PFSK-1 (cell line): Measurements from ENCODE around the gene ZNF710.

Source experiments
- FOXP2 ChIP-seq: optimal IDR thresholded peaks from 2 replicates; pipeline ENCODE3; 2011; ENCODE audit warnings: borderline replicate concordance, control low read depth, inconsistent platforms; ENCODE audit not compliant: insufficient read depth; ENCODE audit errors: extremely low read length, extremely low read depth
- POLR2AphosphoS5 ChIP-seq: IDR thresholded peaks from 2 replicates; pipeline ENCODE4 v1.6.1; 2012; ENCODE audit warnings: low read depth, mild to moderate bottlenecking, control low read depth, low read length, moderate library complexity
- REST ChIP-seq, 2 experiments: IDR thresholded peaks; 2 replicates each; pipeline versions ENCODE4 v1.6.1 to v1.8.0; 2011 to 2012; ENCODE audit warnings: low read depth in 2 of 2, low read length in 2 of 2, control low read depth in 1 of 2, inconsistent platforms in 1 of 2, mild to moderate bottlenecking in 1 of 2, moderate library complexity in 1 of 2; ENCODE audit not compliant: insufficient read depth in 1 of 2
- SIN3A ChIP-seq: IDR thresholded peaks from 2 replicates; pipeline ENCODE4 v1.6.1; 2012; ENCODE audit warnings: mild to moderate bottlenecking, low read length, moderate library complexity, borderline replicate concordance; ENCODE audit not compliant: insufficient read depth
- TAF1 ChIP-seq: IDR thresholded peaks from 2 replicates; pipeline ENCODE4 v1.6.1; 2012; ENCODE audit warnings: low read length, control low read depth, borderline replicate concordance; ENCODE audit not compliant: insufficient read depth

The ZNF710 gene

GRCh38 chr15:90044191-90044590 lies 43.1 kb downstream of the ZNF710 start:
- TF ChIP-seq POLR2AphosphoS5 (no peak), SIN3A (no peak)

DNA sequence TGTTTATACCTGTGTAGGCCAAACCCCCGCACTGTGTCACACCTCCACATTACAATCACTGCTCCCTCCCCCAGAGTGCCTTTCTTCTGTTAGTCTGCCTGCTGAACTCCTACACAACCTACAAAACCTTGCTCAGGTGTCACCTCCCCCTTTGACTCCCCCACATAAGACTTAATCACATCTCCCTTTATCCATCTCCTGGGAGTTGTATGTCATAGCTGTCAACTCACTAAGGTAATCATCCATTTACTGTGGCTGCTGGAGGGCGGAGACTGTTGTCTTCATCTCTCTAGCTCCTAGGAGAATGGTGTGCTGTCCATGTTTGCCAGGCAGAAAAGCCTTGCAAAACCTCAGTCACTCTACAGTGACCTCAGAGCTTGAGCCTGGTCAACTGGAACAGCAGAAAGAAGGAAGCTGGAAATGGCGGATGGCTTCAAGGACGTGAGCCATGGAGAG lies 43.8 kb downstream of the ZNF710 start:
- TF ChIP-seq REST (IDR thresholded peaks at IDR 0.05; ENCODE audit: insufficient read depth in 1 of 2, low read depth in 2 of 2, low read length in 2 of 2) (no peak), FOXP2 (no peak), POLR2AphosphoS5 (no peak), TAF1 (no peak), SIN3A (no peak)

GRCh38 chr15:90046289-90046688 lies 45.2 kb downstream of the ZNF710 start:
- no peak for TF ChIP-seq FOXP2
- TF ChIP-seq POLR2AphosphoS5, result no peak
- no peak for TF ChIP-seq TAF1
- TF ChIP-seq SIN3A, result no peak
- TF ChIP-seq REST (IDR thresholded peaks at IDR 0.05; ENCODE audit: insufficient read depth in 1 of 2, low read depth in 2 of 2, low read length in 2 of 2), result no peak

DNA sequence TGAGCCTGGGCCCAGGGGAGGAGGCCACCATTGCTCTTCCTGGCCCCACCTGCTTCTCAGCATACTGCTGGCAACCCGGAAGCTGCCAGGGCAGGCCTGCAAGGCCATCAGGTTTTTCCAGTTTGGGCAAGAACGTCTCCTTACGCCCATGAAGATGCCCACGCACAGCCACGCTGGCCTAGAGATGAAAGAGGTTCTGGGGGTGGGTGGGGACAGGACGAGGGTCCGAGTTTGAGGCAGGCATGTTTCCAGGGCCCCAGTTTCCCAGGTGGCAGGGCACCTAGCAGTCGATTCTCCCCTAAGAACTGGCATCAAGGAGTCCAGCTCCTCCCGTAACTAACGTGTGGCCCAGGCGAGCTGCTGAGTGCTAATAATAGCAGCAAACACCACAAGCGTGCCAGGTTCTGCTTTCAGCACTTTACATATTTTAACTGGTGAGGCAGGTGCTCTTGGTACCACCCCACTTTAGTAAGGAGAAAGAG lies 45.8 kb downstream of the ZNF710 start:
- no peak for TF ChIP-seq TAF1
- no peak for TF ChIP-seq REST (IDR thresholded peaks at IDR 0.05; ENCODE audit: insufficient read depth in 1 of 2, low read depth in 2 of 2, low read length in 2 of 2)
- TF ChIP-seq POLR2AphosphoS5, result no peak
- TF ChIP-seq SIN3A, result no peak
- TF ChIP-seq FOXP2, result no peak

- TF ChIP-seq TAF1, result no peak
- no peak for TF ChIP-seq REST (IDR thresholded peaks at IDR 0.05; ENCODE audit: insufficient read depth in 1 of 2, low read depth in 2 of 2, low read length in 2 of 2)
- no peak for TF ChIP-seq POLR2AphosphoS5
- no peak for TF ChIP-seq FOXP2
- no peak for TF ChIP-seq SIN3A
Observed at GRCh38 chr15:90047956-90048575, 46.9 kb downstream of the ZNF710 start.
